H9 (cell line): ENCODE results near the gene SCAMP5. TPM values are rescaled to one million over a fixed set of nuclear protein-coding genes. Genes with fewer than 3 reads are reported as not detected.

Source experiments
- DNase-seq: peaks from one replicate; pipeline ENCODE4 v3.0.0-alpha.2; 2017
- H2AFZ ChIP-seq: one replicate; pipeline ENCODE4 v1.6.1; 2013; ENCODE audit warnings: mild to moderate bottlenecking, low read length, control low read depth, moderate library complexity
- H2AK5ac ChIP-seq: 2 replicates; pipeline ENCODE4 v1.6.1; 2013; ENCODE audit warnings: low read length, control low read depth, mixed read lengths; ENCODE audit not compliant: insufficient read length
- H2BK120ac ChIP-seq: one replicate; pipeline ENCODE4 v1.6.1; 2013; ENCODE audit warnings: low read depth, mild to moderate bottlenecking, low read length, control low read depth, inconsistent platforms; ENCODE audit not compliant: poor library complexity, severe bottlenecking
- H2BK12ac ChIP-seq: 2 replicates; pipeline ENCODE4 v1.6.1; 2013; ENCODE audit warnings: low read length, control low read depth, mixed read lengths, low read depth; ENCODE audit not compliant: insufficient read length
- H2BK15ac ChIP-seq: 2 replicates; pipeline ENCODE4 v1.6.1; 2013; ENCODE audit warnings: low read depth, low read length, control low read depth
- H2BK20ac ChIP-seq: one replicate; pipeline ENCODE4 v1.6.1; 2013; ENCODE audit warnings: low read depth, mild to moderate bottlenecking, low read length, control low read depth, inconsistent platforms; ENCODE audit not compliant: poor library complexity, severe bottlenecking
- H2BK5ac ChIP-seq: 2 replicates; pipeline ENCODE4 v1.6.1; 2013; ENCODE audit warnings: low read length, control low read depth, mixed read lengths; ENCODE audit not compliant: insufficient read length
- H3K14ac ChIP-seq: 2 replicates; pipeline ENCODE4 v1.6.1; 2013; ENCODE audit warnings: low read length, control low read depth; ENCODE audit not compliant: insufficient read depth
- H3K18ac ChIP-seq: 2 replicates; pipeline ENCODE4 v1.6.1; 2013; ENCODE audit warnings: low read depth, mild to moderate bottlenecking, mixed read lengths, low read length, control low read depth; ENCODE audit not compliant: insufficient read length
- H3K23ac ChIP-seq: 2 replicates; pipeline ENCODE4 v1.6.1; 2013; ENCODE audit warnings: low read length, control low read depth, mixed read lengths, low read depth; ENCODE audit not compliant: insufficient read length
- H3K23me2 ChIP-seq: 2 replicates; pipeline ENCODE4 v1.6.1; 2013; ENCODE audit warnings: low read depth, mild to moderate bottlenecking, mixed read lengths, low read length, control low read depth; ENCODE audit not compliant: insufficient read length, poor library complexity, severe bottlenecking
- H3K27ac ChIP-seq: 2 replicates; pipeline ENCODE4 v1.5.1; 2013; ENCODE audit warnings: low read length, control low read depth, mixed read lengths, low read depth; ENCODE audit not compliant: insufficient read length
- H3K27me3 ChIP-seq: 2 replicates; pipeline ENCODE4 v1.6.1; 2013; ENCODE audit warnings: low read length, control low read depth, inconsistent platforms; ENCODE audit not compliant: insufficient read depth
- H3K4ac ChIP-seq: 2 replicates; pipeline ENCODE4 v1.6.1; 2013; ENCODE audit warnings: low read depth, mild to moderate bottlenecking, control low read depth, inconsistent platforms, low read length, moderate library complexity
- H3K4me1 ChIP-seq: 2 replicates; pipeline ENCODE4 v1.6.1; 2013; ENCODE audit warnings: low read length, control low read depth, inconsistent platforms; ENCODE audit not compliant: insufficient read depth
- H3K4me2 ChIP-seq: 2 replicates; pipeline ENCODE4 v1.6.1; 2013; ENCODE audit warnings: low read length, control low read depth, mixed read lengths; ENCODE audit not compliant: insufficient read length, insufficient read depth
- H3K56ac ChIP-seq: 2 replicates; pipeline ENCODE4 v1.6.1; 2013; ENCODE audit warnings: low read depth, mild to moderate bottlenecking, mixed read lengths, low read length, control low read depth; ENCODE audit not compliant: insufficient read length
- H3K79me1 ChIP-seq: 2 replicates; pipeline ENCODE4 v1.6.1; 2013; ENCODE audit warnings: low read depth, mild to moderate bottlenecking, moderate library complexity, low read length, control low read depth, inconsistent platforms; ENCODE audit not compliant: insufficient read depth, poor library complexity, severe bottlenecking
- H3K79me2 ChIP-seq: 2 replicates; pipeline ENCODE4 v1.6.1; 2013; ENCODE audit warnings: low read length, control low read depth, inconsistent platforms; ENCODE audit not compliant: insufficient read depth
- H3K9ac ChIP-seq: 2 replicates; pipeline ENCODE4 v1.6.1; 2013; ENCODE audit warnings: low read length, control low read depth, mixed read lengths; ENCODE audit not compliant: insufficient read length; ENCODE audit errors: extremely low read depth
- H3K9me3 ChIP-seq: one replicate; pipeline ENCODE4 v1.6.1; 2013; ENCODE audit warnings: low read depth, low read length, inconsistent platforms; ENCODE audit not compliant: control insufficient read depth
- H3T11ph ChIP-seq: one replicate; pipeline ENCODE4 v1.6.1; 2013; ENCODE audit warnings: mild to moderate bottlenecking, low read length, control low read depth, inconsistent platforms
- H4K20me1 ChIP-seq: one replicate; pipeline ENCODE4 v1.6.1; 2013; ENCODE audit not compliant: control insufficient read depth, insufficient read length, insufficient read depth
- H4K5ac ChIP-seq: 2 replicates; pipeline ENCODE4 v1.6.1; 2013; ENCODE audit warnings: low read depth, mild to moderate bottlenecking, mixed read lengths, low read length, control low read depth; ENCODE audit not compliant: insufficient read length
- H4K8ac ChIP-seq: replicated peaks from 2 replicates; pipeline ENCODE4 v1.6.1; 2013; ENCODE audit warnings: low read length, control low read depth, mixed read lengths, low read depth; ENCODE audit not compliant: insufficient read length
- H4K91ac ChIP-seq: 2 replicates; pipeline ENCODE4 v1.6.1; 2013; ENCODE audit warnings: low read depth, mild to moderate bottlenecking, moderate library complexity, mixed read lengths, low read length, control low read depth; ENCODE audit not compliant: insufficient read length
- H3K27ac Mint-ChIP-seq, 3 experiments: 2 replicates in 2 of 3; 3 replicates in 1 of 3; pipeline ENCODE4 v1.8.0; 2020 to 2021; ENCODE audit warnings: mixed read lengths in 3 of 3, mild to moderate bottlenecking in 1 of 3, moderate library complexity in 1 of 3
- H3K27me3 Mint-ChIP-seq: 2 replicates; pipeline ENCODE4 v1.8.0; 2021; ENCODE audit warnings: low read depth, mild to moderate bottlenecking, moderate library complexity, mixed read lengths
- H3K36me3 Mint-ChIP-seq, 3 experiments: 2 replicates in 2 of 3; 3 replicates in 1 of 3; pipeline ENCODE4 v1.8.0; 2020 to 2021; ENCODE audit warnings: low read depth in 3 of 3, mixed read lengths in 3 of 3; ENCODE audit not compliant: insufficient read depth in 1 of 3
- H3K4me1 Mint-ChIP-seq, 2 experiments: 2 replicates each; pipeline ENCODE4 v1.8.0; 2020; ENCODE audit warnings: mixed read lengths in 2 of 2
- H3K4me3 Mint-ChIP-seq, 2 experiments: 2 replicates in 1 of 2; 3 replicates in 1 of 2; pipeline ENCODE4 v1.8.0; 2020 to 2021; ENCODE audit warnings: mild to moderate bottlenecking in 2 of 2, mixed read lengths in 2 of 2, moderate library complexity in 1 of 2
- H3K9me3 Mint-ChIP-seq, 2 experiments: 2 replicates in 1 of 2; 3 replicates in 1 of 2; pipeline ENCODE4 v1.8.0; 2020; ENCODE audit warnings: mild to moderate bottlenecking in 2 of 2, mixed read lengths in 2 of 2, moderate library complexity in 1 of 2
- WGBS: extraction: QIAGEN DNeasy Blood & Tissue Kit; methylation state at CpG from one replicate; pipeline ENCODE4 v1.1.7; 2013; ENCODE audit warnings: missing lambda C conversion rate, low lambda C conversion rate, mixed read lengths; ENCODE audit not compliant: insufficient read length; ENCODE audit errors: extremely low coverage; 5-methylcytosine and 5-hydroxymethylcytosine counted together
- total RNA-seq: library from RNA; stranded (reverse); gene quantifications from 2 replicates; pipeline ENCODE4 v1.2.1, GENCODE V29; 2021
- TF ChIP-seq, protein P1 (sequence below): fragments of 200-600 bp; sonication (generic); conservative IDR thresholded peaks from 3 replicates; pipeline ENCODE4 v1.8.0; 2021; ENCODE audit warnings: antibody characterized with exemption, mild to moderate bottlenecking

SCAMP5 gene
- total RNA-seq, 1 experiment from 2014 or later: 47.8 TPM

DNA sequence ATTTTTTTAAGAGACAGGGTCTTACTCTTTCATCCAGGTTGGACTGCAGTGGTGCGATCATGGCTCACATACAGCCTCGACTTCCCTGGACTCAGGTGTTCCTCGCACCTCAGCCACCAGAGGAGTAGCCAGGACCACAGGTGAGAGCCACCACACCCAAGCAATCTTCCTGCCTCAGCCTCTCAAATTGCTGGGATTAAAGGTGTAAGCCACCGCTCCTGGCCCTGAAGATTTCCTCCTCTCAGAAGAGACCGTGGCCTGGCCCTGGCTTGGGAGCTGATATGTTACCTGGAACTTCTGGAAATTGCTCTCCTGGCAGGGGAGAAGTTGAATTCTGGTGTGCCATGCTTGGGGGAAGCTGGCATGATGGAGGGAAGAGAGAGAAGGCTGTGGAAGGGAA is 64.2 kb downstream of the SCAMP5 start:
- Histone ChIP-seq H3T11ph (no peak overlapping the region), H3K18ac (no peak overlapping the region), H2BK15ac (no peak overlapping the region), H4K20me1 (no peaks in the 10 kb centered on the region), H2BK120ac (no peak overlapping the region), H3K14ac (no peak overlapping the region), H3K56ac (no peak overlapping the region), H4K91ac (no peak overlapping the region), H3K23me2 (no peaks in the 10 kb centered on the region), H3K4ac (no peak overlapping the region), H3K9me3 (no peaks in the 10 kb centered on the region), H2BK12ac (no peak overlapping the region), H3K27me3 (no peaks in the 10 kb centered on the region), H2BK20ac (no peak overlapping the region), H3K4me1 (no peaks in the 10 kb centered on the region; the same call in 1 of the 2 replicates), H2AFZ (no peak overlapping the region), H3K79me1 (no peaks in the 10 kb centered on the region), H4K5ac (no peak overlapping the region), H2AK5ac (no peak overlapping the region), H2BK5ac (no peak overlapping the region), H3K9ac (no peak overlapping the region), H3K23ac (no peak overlapping the region), H4K8ac (no peak overlapping the region), H3K27ac (no peak overlapping the region), H3K79me2 (no peaks in the 10 kb centered on the region), H3K4me2 (no peak overlapping the region)
- H3K9me3 Mint-ChIP-seq: no peaks in the 10 kb centered on the region
- H3K4me3 Mint-ChIP-seq: no peak overlapping the region
- peaks cover 0 to 2% (median 0%) of the 10 kb centered on the region in 3 experiments; a peak in 2 of 7 replicates for H3K36me3 Mint-ChIP-seq
- TF ChIP-seq, protein P1, sequence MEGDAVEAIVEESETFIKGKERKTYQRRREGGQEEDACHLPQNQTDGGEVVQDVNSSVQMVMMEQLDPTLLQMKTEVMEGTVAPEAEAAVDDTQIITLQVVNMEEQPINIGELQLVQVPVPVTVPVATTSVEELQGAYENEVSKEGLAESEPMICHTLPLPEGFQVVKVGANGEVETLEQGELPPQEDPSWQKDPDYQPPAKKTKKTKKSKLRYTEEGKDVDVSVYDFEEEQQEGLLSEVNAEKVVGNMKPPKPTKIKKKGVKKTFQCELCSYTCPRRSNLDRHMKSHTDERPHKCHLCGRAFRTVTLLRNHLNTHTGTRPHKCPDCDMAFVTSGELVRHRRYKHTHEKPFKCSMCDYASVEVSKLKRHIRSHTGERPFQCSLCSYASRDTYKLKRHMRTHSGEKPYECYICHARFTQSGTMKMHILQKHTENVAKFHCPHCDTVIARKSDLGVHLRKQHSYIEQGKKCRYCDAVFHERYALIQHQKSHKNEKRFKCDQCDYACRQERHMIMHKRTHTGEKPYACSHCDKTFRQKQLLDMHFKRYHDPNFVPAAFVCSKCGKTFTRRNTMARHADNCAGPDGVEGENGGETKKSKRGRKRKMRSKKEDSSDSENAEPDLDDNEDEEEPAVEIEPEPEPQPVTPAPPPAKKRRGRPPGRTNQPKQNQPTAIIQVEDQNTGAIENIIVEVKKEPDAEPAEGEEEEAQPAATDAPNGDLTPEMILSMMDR: no peak
- DNase-seq: no peak
- peaks cover 3% of the 10 kb centered on the region; the same call in 1 of the 2 replicates for H3K27me3 Mint-ChIP-seq
- H3K4me1 Mint-ChIP-seq: peaks cover 12 to 19% of the 10 kb centered on the region in 2 experiments
- H3K27ac Mint-ChIP-seq: no peak overlapping the region
- WGBS: no CpG with 5 or more reads among the region's 5 CpGs
